Esophagus mucosa (tissue), 1 donor: ENCODE results near the gene TSPAN14. TPM values are rescaled to one million over a fixed set of nuclear protein-coding genes. Genes with fewer than 3 reads are reported as not detected.
A peak's percentile ranks its signal among the peaks of the same experiment; 100 is the strongest.
"Not testable (repeated sequence)": the region's sequence is repeated elsewhere in the genome, so short reads cannot be mapped to it uniquely, and the experiment has no call there.

Experiments used
- ATAC-seq: fragments of 200-7000 bp; cut with Tn5 transposase; one replicate; pipeline ENCODE4 v1.9.1; 2020
- total RNA-seq: library from RNA; stranded (reverse); gene quantifications from one replicate; pipeline ENCODE4 v1.2.4, GENCODE V29; 2023
- donor health status: DM: yes; HTN: yes; CAD: no.

TSPAN14 gene
- total RNA-seq, 1 donor from 2014 or later, result 94.6 TPM

DNA sequence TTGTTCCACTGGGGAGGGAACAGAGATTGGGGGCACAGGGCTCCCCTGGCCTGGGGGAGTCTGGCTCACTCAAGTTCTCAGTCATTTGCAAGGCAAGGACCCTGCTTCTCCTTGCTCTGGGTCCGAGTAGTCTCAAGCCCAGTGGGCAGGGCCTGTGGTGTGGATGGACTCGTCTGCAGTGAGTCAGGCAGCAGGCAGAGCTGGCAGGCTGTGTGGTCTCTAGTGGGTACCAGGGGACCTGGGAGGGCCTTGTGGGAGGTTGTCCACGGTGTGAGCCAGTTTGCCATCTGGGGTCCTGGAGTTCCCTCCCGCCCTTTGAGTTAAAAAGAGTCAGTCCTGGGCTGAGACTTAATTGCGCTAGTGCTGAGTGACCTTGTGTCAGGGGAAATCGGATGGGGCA is 74.8 kb downstream of the TSPAN14 start:
- ATAC-seq, result no peak

- ATAC-seq, result no peak
Measured at GRCh38 chr10:80529604-80530003, 75.5 kb downstream of the TSPAN14 start.

- peak; percentile 46 for ATAC-seq
Measured at GRCh38 chr10:80530251-80530650, 76.1 kb downstream of the TSPAN14 start.

- ATAC-seq, result no peak
Measured at GRCh38 chr10:80530816-80531215, 76.7 kb downstream of the TSPAN14 start.

- no peak for ATAC-seq
Measured at GRCh38 chr10:80532571-80532970, 78.5 kb downstream of the TSPAN14 start.

GRCh38 chr10:80534059-80534458 is 79.9 kb downstream of the TSPAN14 start:
- ATAC-seq, result not testable (repeated sequence)

DNA sequence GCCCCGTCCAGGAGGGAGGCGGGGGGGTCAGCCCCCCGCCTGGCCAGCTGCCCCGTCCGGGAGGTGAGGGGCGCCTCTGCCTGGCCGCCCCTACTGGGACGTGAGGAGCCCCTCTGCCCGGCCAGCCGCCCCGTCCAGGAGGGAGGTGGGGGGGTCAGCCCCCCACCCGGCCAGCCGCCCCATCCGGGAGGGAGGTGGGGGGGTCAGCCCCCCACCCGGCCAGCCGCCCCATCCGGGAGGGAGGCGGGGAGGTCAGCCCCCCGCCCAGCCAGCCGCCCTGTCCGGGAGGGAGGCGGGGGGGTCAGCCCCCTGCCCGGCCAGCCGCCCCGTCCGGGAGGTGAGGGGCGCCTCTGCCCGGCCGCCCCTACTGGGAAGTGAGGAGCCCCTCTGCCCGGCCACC is 80.5 kb downstream of the TSPAN14 start:
- ATAC-seq, result not testable (repeated sequence)

DNA sequence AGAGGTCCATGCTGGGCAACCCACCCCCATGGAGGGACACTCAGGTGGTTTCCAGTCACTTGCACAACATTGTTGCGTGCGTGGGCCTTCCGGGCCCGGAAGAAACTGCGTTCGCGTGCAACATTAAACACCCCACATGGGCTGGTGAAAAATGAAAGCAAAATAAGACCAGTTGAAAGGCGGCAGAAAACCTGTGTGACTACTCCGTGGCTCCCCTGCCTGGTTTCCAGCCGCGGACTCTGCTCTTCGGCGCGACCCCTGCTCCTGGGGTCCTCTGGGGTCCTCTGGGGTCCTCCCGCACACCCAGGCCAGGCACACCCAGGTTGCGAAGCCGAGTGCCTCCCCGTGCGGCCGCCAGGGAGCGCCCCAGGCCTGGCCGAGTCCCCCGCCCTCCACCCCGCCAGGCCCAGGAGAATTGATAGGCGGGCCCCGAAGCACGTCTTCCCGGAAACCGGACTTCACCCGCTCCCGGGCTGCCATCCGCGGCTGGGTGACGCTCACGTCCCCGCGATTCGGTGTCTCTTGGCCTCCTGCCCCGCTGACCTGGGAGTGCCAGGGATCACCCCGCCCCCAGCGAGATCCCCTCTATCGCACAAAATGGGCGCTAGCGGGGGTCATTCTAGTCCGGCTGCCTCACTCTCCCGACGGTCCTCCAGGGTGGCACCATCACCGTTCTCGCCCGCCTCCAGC is 81.7 kb downstream of the TSPAN14 start:
- peak; percentile 87 for ATAC-seq

GRCh38 chr10:80536361-80536835 is 82.3 kb downstream of the TSPAN14 start:
- ATAC-seq, result no peak

GRCh38 chr10:80537086-80537735 is 83.1 kb downstream of the TSPAN14 start:
- ATAC-seq, result no peak

GRCh38 chr10:80537736-80538480 is 83.8 kb downstream of the TSPAN14 start, which contains the start of gene SH2D4B:
TSS of gene SH2D4B (plus strand) at chr10:80537902. CDS start at chr10:80538332, 430 bp downstream.
- ATAC-seq, result no peak

DNA sequence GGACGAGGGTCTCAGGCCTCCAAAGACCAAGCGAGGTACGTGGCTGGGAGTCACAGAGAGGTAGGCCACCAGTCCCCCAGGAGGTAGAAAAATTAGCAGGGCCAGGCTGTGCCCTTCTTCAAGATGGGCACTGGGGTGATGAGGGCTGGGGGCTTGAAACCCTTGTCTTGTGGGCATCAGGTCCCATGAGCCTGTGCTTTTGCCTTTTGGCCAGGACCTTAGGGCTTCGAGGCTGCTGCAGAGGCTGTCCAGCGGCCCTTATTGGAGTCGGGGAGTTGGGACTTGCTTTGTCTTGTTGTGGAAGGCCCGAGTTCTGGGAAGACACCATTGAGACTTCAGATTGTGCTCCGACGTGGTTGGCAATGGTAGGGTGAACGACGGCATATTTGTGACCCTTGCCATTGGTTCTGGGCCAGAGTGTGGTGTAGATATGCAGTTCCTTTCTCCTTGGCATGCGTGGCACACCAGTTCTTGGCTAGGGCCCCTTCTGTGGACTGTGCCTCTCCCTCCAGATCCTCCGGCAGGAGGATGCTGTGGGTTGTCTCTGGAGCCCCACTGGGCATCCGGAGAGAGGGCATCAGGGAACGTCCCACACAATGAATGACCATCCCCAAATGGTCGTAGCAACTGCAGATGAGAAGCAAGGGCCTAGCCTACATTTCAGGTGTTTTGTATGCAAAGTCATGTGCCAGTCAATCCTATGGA is 84.5 kb downstream of the TSPAN14 start:
- ATAC-seq, result no peak

GRCh38 chr10:80539421-80540031 is 85.4 kb downstream of the TSPAN14 start:
- peak; percentile 22 for ATAC-seq

- ATAC-seq, result no peak
Measured at GRCh38 chr10:80540136-80540535, 86.0 kb downstream of the TSPAN14 start.

- no peak for ATAC-seq
Measured at GRCh38 chr10:80540618-80540980, 86.5 kb downstream of the TSPAN14 start.

DNA sequence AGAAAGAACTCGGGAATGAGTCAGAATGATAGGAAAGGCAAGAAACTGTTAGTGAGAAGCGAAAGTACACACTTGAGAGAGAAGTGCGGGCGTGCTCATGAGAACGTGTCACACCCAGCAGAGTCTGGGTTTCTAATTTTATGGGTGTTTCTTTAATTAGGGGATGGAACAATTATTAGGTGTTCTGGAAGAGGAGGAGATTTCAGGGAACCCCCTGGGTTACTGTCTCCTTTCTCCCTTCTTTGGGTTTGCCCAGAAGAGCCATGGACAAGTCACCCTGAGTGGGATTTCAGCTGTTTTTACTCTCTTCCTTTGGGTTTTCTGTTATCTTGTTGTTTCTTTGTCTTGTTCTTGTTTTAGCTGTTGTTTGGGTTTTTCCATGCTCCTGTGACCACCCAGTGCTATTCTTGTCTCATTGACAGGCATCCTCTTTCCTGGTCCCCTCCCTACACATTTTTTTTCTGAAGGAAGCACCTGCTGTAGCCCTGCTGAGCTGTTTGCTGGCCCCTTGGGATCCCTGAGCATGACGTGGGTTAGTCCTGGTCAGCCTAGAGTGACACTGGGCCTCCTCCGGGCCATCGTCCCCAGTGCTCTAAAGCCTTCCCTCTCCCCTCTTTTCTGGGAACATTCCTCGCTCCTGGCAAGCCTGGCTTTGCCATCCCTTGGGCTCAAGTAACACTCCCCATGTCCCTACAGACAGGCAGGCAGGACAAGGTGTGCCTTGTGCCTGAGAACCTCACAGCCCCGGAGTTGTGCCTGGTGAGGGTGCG is 87.1 kb downstream of the TSPAN14 start:
- ATAC-seq, result no peak

- ATAC-seq, result peak; percentile 4
Measured at GRCh38 chr10:80542053-80542452, 87.9 kb downstream of the TSPAN14 start.

DNA sequence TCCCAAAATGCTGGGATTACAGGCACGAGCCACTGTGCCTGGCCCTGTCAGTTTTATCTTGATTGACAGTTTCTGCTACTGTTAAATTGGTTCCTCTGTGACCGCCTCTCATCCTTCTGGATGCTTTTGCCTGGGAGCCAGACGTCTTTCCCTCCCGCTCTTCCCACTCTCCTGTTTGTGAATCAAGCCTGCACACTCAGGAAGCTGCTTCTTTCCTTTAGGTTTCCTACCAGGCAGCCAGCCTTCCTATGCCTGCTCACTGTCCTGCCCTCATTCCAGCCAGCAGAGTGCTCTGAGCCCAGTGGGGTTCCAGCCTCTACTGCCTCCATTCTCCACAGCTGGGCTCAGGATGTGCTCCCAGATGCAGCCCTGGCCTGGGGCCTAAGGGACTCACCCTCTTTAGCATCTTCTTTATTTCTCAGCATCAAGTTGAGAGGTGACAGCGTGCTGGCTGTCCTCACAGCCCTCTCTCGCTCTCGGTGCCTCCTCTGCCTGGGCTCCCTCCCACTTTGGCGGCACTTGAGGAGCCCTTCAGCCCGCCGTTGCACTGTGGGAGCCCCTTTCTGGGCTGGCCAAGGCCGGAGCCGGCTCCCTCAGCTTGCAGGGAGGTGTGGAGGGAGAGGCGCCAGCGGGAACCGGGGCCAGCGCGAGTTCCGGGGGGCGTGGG is 88.7 kb downstream of the TSPAN14 start:
- ATAC-seq, result no peak

- ATAC-seq, result not testable (repeated sequence)
Measured at GRCh38 chr10:80543319-80543672, 89.2 kb downstream of the TSPAN14 start.

- ATAC-seq, result no peak
Measured at GRCh38 chr10:80544316-80544953, 90.3 kb downstream of the TSPAN14 start.
